GM15510 (cell line): ENCODE measurements around the gene FOXJ3.

Experiments used
- POLR2A ChIP-seq: IDR thresholded peaks from 3 replicates; pipeline ENCODE4 v1.6.1; 2011; ENCODE audit warnings: borderline replicate concordance; ENCODE audit not compliant: insufficient read length; ENCODE audit errors: extremely low read depth

Gene FOXJ3

GRCh38 chr1:42259739-42260064 lies 75.3 kb downstream of the FOXJ3 start:
- no peak for TF ChIP-seq POLR2A

GRCh38 chr1:42259059-42259738 lies 75.8 kb downstream of the FOXJ3 start:
- no peak for TF ChIP-seq POLR2A

GRCh38 chr1:42258218-42258617 lies 76.8 kb downstream of the FOXJ3 start:
- no peak for TF ChIP-seq POLR2A

GRCh38 chr1:42251042-42251441 lies 84.0 kb downstream of the FOXJ3 start:
- no peak for TF ChIP-seq POLR2A

- no peak for TF ChIP-seq POLR2A
Measured at GRCh38 chr1:42250164-42250563, 84.9 kb downstream of the FOXJ3 start.

- no peak for TF ChIP-seq POLR2A
Measured at GRCh38 chr1:42240966-42241755, 93.9 kb downstream of the FOXJ3 start.

GRCh38 chr1:42239555-42239954 lies 95.5 kb downstream of the FOXJ3 start:
- TF ChIP-seq POLR2A: no peak

GRCh38 chr1:42239041-42239440 lies 96.0 kb downstream of the FOXJ3 start:
- no peak for TF ChIP-seq POLR2A

GRCh38 chr1:42231253-42231652 lies 103.8 kb downstream of the FOXJ3 start:
- no peak for TF ChIP-seq POLR2A

GRCh38 chr1:42228938-42229337 lies 106.1 kb downstream of the FOXJ3 start:
- TF ChIP-seq POLR2A: no peak

GRCh38 chr1:42223036-42223435 lies 112.0 kb downstream of the FOXJ3 start:
- no peak for TF ChIP-seq POLR2A

GRCh38 chr1:42221952-42222606 lies 113.0 kb downstream of the FOXJ3 start:
- no peak for TF ChIP-seq POLR2A

- TF ChIP-seq POLR2A: no peak
Measured at GRCh38 chr1:42221456-42221855, 113.6 kb downstream of the FOXJ3 start.

- TF ChIP-seq POLR2A: no peak
Measured at GRCh38 chr1:42219627-42220026, 115.4 kb downstream of the FOXJ3 start.

- TF ChIP-seq POLR2A: no peak
Measured at GRCh38 chr1:42214447-42214871, 120.6 kb downstream of the FOXJ3 start.

- no peak for TF ChIP-seq POLR2A
Measured at GRCh38 chr1:42211224-42211623, 123.8 kb downstream of the FOXJ3 start.

- no peak for TF ChIP-seq POLR2A
Measured at GRCh38 chr1:42210421-42211133, 124.5 kb downstream of the FOXJ3 start.
